OCI-LY1 (cell line): Measurements from ENCODE around the gene YEATS4.

Experiments used
- H2AFZ ChIP-seq: fragments of 200-600 bp; sonication (generic), shearing (Covaris generic); 2 replicates; pipeline ENCODE4 v1.6.0; 2014; ENCODE audit warnings: antibody characterized with exemption, mild to moderate bottlenecking, low read length
- H3F3A ChIP-seq: fragments of 200-600 bp; sonication (generic), shearing (Covaris generic); 2 replicates; pipeline ENCODE4 v1.6.0; 2014; ENCODE audit warnings: mild to moderate bottlenecking, antibody characterized with exemption, low read length, moderate library complexity; ENCODE audit not compliant: insufficient read depth
- H3K27ac ChIP-seq: fragments of 200-600 bp; sonication (generic); 2 replicates; pipeline ENCODE4 v1.5.1; 2014; ENCODE audit warnings: low read length, mixed run types, mild to moderate bottlenecking, low read depth; ENCODE audit not compliant: poor library complexity, severe bottlenecking
- H3K27me3 ChIP-seq: fragments of 200-600 bp; sonication (generic); 2 replicates; pipeline ENCODE4 v1.6.0; 2014; ENCODE audit warnings: antibody characterized with exemption, mild to moderate bottlenecking, low read length, moderate library complexity; ENCODE audit not compliant: insufficient read depth
- H3K36me3 ChIP-seq: fragments of 200-600 bp; sonication (generic); 2 replicates; pipeline ENCODE4 v1.6.1; 2014; ENCODE audit warnings: mild to moderate bottlenecking, antibody characterized with exemption, low read length, moderate library complexity, mixed read lengths; ENCODE audit not compliant: insufficient read depth
- H3K4me1 ChIP-seq: fragments of 200-600 bp; sonication (generic); 2 replicates; pipeline ENCODE4 v1.5.1; 2014; ENCODE audit warnings: mild to moderate bottlenecking, low read length, moderate library complexity; ENCODE audit not compliant: insufficient read depth, severe bottlenecking
- H3K4me2 ChIP-seq: fragments of 200-600 bp; sonication (generic), shearing (Covaris generic); 2 replicates; pipeline ENCODE4 v1.6.1; 2014; ENCODE audit warnings: low read length
- H3K4me3 ChIP-seq: fragments of 200-600 bp; sonication (generic); 2 replicates; pipeline ENCODE4 v1.5.1; 2014; ENCODE audit warnings: low read length, low read depth, mild to moderate bottlenecking, mixed read lengths; ENCODE audit not compliant: poor library complexity, severe bottlenecking
- H3K79me2 ChIP-seq: fragments of 200-600 bp; shearing (Covaris generic); 2 replicates; pipeline ENCODE4 v1.6.1; 2016; ENCODE audit warnings: mixed run types, low read length, mixed read lengths; ENCODE audit not compliant: insufficient read depth
- H3K9ac ChIP-seq: fragments of 200-600 bp; sonication (generic), shearing (Covaris generic); 2 replicates; pipeline ENCODE4 v1.6.1; 2014; ENCODE audit warnings: mild to moderate bottlenecking, low read length, mixed read lengths
- H3K9me2 ChIP-seq: fragments of 200-600 bp; sonication (generic), shearing (Covaris generic); 2 replicates; pipeline ENCODE4 v1.6.1; 2014; ENCODE audit warnings: low read depth, mild to moderate bottlenecking, low read length, mixed read lengths
- H3K9me3 ChIP-seq: fragments of 200-600 bp; shearing (Covaris generic); 2 replicates; pipeline ENCODE4 v1.6.1; 2014; ENCODE audit warnings: low read length, mixed read lengths
- H4K20me1 ChIP-seq: fragments of 200-600 bp; sonication (generic), shearing (Covaris generic); 2 replicates; pipeline ENCODE4 v1.6.0; 2016; ENCODE audit warnings: mild to moderate bottlenecking, low read length; ENCODE audit not compliant: insufficient read depth
- EZH2 ChIP-seq: fragments of 200-600 bp; sonication (generic), shearing (Covaris generic); IDR thresholded peaks from 2 replicates; pipeline ENCODE4 v1.8.0; 2017; ENCODE audit warnings: borderline replicate concordance, mixed run types, mild to moderate bottlenecking, antibody characterized with exemption, low read length, moderate library complexity, mixed read lengths
- TF ChIP-seq, protein P1 (sequence below): fragments of 200-600 bp; sonication (generic), shearing (Covaris generic); IDR thresholded peaks from 2 replicates; pipeline ENCODE4 v1.5.1; 2017; ENCODE audit warnings: mild to moderate bottlenecking, antibody characterized with exemption, low read length, moderate library complexity, mixed read lengths

Gene YEATS4

DNA sequence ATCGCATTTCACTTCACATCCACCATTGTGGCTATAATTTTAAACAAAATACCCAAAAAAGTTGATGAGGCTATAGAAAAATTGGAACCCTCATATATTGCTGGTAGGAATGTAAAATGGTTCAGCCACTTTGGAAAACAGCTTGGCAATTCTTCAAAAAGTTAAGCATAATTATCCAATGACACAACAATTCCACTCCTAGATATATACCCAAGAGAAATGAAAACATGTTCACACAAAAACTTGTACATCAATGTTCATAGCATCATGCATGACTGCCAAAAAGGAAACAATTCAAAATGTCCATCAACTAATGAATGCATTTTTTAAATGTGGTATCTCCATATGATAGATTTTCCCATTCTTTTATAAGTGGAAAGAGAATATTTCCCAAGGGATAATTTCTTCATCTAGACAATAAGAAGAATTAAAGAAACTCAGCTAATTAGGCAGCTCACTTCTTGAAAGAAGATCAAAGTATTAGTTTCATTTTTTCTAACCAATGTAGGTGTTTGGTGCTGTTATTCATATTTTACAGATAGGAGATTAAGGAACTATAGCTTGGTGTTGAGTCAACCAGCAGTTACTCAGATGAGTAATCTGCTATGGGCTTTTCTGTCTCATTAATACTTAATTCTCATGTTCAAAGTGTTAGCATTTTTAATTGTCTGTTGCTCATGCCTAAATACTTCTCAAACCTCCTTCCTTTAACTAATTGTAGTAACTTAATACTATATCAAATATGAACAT is 32.8 kb downstream of the YEATS4 start:
- Histone ChIP-seq H3K4me2 (no peak overlapping the region), H3K27ac (no peak overlapping the region), H4K20me1 (no peaks in the 10 kb centered on the region), H3K36me3 (peaks cover 70% of the 10 kb centered on the region), H3K4me3 (no peak overlapping the region), H2AFZ (no peak overlapping the region), H3F3A (no peaks in the 10 kb centered on the region), H3K9me3 (peaks cover 8% of the 10 kb centered on the region; the same call in 1 of the 2 replicates), H3K9me2 (no peaks in the 10 kb centered on the region), H3K4me1 (no peaks in the 10 kb centered on the region), H3K79me2 (no peaks in the 10 kb centered on the region), H3K27me3 (no peaks in the 10 kb centered on the region), H3K9ac (no peak overlapping the region)
- no peak for TF ChIP-seq EZH2
- TF ChIP-seq, protein P1, sequence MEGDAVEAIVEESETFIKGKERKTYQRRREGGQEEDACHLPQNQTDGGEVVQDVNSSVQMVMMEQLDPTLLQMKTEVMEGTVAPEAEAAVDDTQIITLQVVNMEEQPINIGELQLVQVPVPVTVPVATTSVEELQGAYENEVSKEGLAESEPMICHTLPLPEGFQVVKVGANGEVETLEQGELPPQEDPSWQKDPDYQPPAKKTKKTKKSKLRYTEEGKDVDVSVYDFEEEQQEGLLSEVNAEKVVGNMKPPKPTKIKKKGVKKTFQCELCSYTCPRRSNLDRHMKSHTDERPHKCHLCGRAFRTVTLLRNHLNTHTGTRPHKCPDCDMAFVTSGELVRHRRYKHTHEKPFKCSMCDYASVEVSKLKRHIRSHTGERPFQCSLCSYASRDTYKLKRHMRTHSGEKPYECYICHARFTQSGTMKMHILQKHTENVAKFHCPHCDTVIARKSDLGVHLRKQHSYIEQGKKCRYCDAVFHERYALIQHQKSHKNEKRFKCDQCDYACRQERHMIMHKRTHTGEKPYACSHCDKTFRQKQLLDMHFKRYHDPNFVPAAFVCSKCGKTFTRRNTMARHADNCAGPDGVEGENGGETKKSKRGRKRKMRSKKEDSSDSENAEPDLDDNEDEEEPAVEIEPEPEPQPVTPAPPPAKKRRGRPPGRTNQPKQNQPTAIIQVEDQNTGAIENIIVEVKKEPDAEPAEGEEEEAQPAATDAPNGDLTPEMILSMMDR = no peak

DNA sequence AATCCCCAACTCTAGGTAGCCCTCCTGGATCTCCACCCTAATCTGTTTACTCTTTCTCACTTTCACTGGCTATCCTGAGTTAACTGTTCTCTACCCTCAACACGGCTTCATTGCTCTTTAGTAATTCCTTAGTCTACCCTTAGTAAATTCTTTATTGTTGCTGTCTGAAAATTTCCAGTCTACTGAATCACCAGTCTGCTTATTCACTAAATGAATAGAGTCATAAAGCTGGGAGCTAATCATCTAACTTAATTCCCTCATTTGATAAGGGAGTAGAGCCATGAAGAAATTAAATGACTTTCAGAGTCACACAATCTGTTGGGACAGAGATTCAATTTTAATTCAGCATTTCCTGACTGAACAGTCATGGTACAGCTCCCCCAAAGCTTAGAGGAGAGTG is 36.5 kb downstream of the YEATS4 start:
- Histone ChIP-seq H3K9me3 (peaks cover 8% of the 10 kb centered on the region; the same call in 1 of the 2 replicates), H4K20me1 (no peaks in the 10 kb centered on the region), H3K4me3 (no peak overlapping the region), H3K4me2 (no peak overlapping the region), H3K9ac (no peak overlapping the region), H3K79me2 (no peaks in the 10 kb centered on the region), H3K9me2 (no peaks in the 10 kb centered on the region), H3K27me3 (no peaks in the 10 kb centered on the region), H2AFZ (no peak overlapping the region), H3K27ac (no peak overlapping the region), H3K4me1 (no peaks in the 10 kb centered on the region), H3K36me3 (peaks cover 52% of the 10 kb centered on the region), H3F3A (no peaks in the 10 kb centered on the region)
- no peak for TF ChIP-seq EZH2
- TF ChIP-seq, protein P1 = no peak

DNA sequence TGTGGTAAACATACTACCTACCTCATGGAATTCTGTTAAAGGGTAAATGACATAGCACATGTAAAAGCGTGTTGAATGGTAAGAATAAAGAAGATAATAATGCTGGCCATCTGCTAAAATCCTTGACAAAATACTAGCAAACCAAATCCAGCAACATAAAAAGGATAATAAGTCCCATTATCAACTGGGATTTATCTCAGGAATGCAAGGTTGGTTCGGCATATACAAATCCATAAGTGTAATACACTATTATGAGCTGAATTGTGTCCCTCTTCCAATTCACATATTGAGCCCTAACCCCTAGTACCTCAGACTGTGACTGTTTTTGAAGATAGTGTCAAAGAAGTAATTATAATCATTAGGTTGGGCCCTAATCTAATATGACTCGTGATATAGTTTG is 37.4 kb downstream of the YEATS4 start:
- Histone ChIP-seq H3K4me2 (no peak overlapping the region), H3K9me2 (no peaks in the 10 kb centered on the region), H3K9ac (no peak overlapping the region), H3K27ac (no peak overlapping the region), H3K9me3 (peaks cover 8% of the 10 kb centered on the region; the same call in 1 of the 2 replicates), H4K20me1 (no peaks in the 10 kb centered on the region), H3K27me3 (no peaks in the 10 kb centered on the region), H2AFZ (no peak overlapping the region), H3K36me3 (peaks cover 42% of the 10 kb centered on the region), H3F3A (no peaks in the 10 kb centered on the region), H3K4me1 (no peaks in the 10 kb centered on the region), H3K4me3 (no peak overlapping the region), H3K79me2 (no peaks in the 10 kb centered on the region)
- TF ChIP-seq EZH2 = no peak
- TF ChIP-seq, protein P1 = no peak
